ENCODE measurements around the gene EIF4E2. TPM values are rescaled to one million over a fixed set of nuclear protein-coding genes. Genes with fewer than 3 reads are reported as not detected.

The EIF4E2 gene
- total RNA-seq, 1 experiment from 2014 or later, result 110 TPM

DNA sequence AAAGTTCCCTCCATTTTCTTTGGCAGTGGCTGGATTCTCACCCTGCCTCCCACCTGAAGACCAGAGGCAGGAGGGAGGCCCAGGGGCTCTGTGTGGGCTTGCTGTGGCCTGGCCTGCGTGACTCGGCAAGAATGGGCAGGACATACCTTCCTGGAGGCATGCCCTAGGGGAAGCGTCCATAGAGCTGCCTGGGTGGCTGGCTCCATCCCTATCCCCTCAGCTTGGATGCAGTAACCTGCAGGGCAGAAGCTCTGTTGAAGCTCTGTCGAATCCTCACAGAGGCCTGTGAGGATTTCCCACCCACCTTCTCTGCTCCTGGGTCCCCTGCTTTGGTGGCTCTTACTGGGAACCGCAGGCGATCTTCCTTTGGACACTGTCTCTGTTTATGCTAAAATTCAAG lies 31.6 kb upstream of the EIF4E2 start:
- peaks cover 17% of the 10 kb centered on the region for H3K27me3 ChIP-seq

DNA sequence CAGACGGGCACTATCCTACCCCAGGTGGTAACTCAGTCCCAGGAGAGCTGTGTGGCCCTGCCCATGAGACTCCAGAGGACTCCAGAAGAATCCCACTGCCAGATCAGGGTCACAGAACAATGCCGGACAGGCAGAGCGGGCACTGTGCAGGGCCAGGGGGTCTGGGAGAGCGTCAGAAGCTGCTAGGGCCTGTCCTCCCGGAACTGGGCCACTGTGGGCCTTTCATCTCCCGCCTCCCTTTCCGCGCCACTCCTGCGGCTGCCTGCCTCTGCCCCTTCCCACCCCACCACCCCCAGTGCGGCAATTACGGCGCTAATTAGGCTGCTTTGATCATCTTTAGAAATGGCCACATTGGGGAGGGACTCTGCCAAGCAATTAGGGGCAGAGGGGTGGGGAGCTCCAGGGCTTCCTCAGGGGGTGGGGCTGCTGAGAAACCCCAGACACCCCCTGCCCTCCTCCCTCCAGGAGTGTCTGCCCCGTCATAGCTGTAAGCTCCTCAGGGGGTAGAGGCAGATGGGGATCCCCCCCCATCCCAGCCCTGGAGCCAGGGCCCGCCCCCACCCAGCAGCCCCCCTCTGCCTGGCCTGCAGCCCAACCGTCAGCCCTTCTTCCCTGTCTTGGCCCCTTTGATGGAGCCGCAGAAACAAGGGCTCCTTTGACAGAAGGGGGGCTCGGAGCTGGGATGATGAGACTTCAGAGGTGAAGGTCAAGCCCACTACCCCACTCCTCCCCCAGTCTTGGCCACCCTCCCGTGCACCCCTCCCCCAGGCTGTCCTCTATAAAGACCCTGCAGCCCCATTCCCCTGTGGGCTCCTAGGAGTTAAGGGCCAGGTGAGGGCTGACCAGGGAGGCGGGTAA lies 30.7 kb upstream of the EIF4E2 start, which contains the start of gene PRSS56:
Gene PRSS56 (plus strand): TSS at position 808 of the 858 bp plus-strand sequence. CDS start 211 bp downstream, outside the sequence.
- Histone ChIP-seq H3K4me3 (no peak within 1 kb of the TSS), H3K36me3 (no peaks in the 10 kb centered on the region), H3K9me3 (no peaks in the 10 kb centered on the region), H3K27me3 (peaks cover 20% of the 10 kb centered on the region)
- no peak for DNase-seq

More for the DNA sequence above, 31.6 kb upstream of the EIF4E2 start:
- Histone ChIP-seq H3K9me3 (no peaks in the 10 kb centered on the region), H3K4me3 (no peak overlapping the region), H3K36me3 (no peaks in the 10 kb centered on the region)
- DNase-seq, result no peak

DNA sequence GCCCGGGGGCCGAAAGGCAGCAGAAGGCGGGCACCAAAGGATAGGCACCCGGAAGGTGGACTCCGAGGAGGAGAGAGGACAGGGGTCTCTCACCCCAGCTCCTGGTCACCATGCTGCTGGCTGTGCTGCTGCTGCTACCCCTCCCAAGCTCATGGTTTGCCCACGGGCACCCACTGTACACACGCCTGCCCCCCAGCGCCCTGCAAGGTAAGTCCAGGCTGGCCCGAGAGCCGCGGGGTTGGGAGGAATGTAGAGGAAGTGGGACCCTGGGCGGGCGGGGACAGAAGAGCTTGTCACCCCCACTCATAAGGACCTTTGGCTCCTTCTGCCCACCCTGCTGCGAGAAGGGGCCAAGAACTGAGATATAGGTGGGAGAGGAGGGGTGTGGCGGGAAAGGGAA lies 30.0 kb upstream of the EIF4E2 start:
- H3K4me3 ChIP-seq, result no peak overlapping the region
- no peaks in the 10 kb centered on the region for H3K9me3 ChIP-seq
- DNase-seq, result no peak
- no peaks in the 10 kb centered on the region for H3K36me3 ChIP-seq
- peaks cover 20% of the 10 kb centered on the region for H3K27me3 ChIP-seq

DNA sequence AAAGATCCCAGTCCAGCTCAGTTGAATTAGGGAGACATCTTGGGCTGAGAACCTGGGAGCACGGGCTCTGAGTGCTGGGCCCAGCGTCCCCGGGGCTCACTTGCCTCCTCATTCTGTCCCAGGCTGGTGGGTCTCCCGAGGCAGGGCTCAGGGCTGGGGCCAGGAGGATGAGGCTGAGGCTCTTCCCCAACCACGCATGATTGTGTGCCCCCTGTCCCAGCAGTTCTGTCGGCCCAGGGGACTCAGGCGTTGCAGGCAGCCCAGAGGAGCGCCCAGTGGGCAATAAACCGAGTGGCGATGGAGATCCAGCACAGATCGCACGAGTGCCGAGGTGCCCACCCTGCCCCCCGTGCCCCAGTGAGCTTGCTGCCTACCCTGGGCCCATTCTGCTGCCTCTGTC lies 29.4 kb upstream of the EIF4E2 start:
- DNase-seq, result no peak
- Histone ChIP-seq H3K36me3 (no peaks in the 10 kb centered on the region), H3K4me3 (no peak overlapping the region), H3K9me3 (no peaks in the 10 kb centered on the region), H3K27me3 (peaks cover 20% of the 10 kb centered on the region)

DNA sequence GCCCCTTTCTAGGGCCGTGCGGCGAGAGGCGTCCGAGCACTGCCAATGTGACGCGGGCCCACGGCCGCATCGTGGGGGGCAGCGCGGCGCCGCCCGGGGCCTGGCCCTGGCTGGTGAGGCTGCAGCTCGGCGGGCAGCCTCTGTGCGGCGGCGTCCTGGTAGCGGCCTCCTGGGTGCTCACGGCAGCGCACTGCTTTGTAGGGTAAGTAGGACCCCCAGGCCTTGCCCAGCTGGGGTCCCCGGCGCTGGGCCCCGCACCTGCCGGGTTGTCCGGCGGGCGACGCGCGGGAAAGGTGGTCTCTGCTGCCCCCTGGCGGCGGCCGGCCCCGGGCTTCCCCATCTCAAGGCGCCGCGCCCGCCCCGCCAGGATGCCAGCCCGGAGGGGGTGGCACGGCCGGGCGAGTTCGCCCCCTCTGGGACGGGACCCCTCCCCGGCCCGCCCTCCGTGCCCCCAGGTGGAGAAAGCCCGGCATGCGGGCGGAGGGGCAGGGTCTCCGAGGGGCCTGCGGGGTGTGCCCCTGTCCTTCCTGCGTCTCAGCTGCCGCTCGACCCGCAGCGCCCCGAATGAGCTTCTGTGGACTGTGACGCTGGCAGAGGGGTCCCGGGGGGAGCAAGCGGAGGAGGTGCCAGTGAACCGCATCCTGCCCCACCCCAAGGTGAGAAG lies 28.4 kb upstream of the EIF4E2 start:
- H3K36me3 ChIP-seq, result no peaks in the 10 kb centered on the region
- no peaks in the 10 kb centered on the region for H3K9me3 ChIP-seq
- H3K27me3 ChIP-seq, result peaks cover 20% of the 10 kb centered on the region
- DNase-seq, result peak; percentile 41
- H3K4me3 ChIP-seq, result no peak overlapping the region

DNA sequence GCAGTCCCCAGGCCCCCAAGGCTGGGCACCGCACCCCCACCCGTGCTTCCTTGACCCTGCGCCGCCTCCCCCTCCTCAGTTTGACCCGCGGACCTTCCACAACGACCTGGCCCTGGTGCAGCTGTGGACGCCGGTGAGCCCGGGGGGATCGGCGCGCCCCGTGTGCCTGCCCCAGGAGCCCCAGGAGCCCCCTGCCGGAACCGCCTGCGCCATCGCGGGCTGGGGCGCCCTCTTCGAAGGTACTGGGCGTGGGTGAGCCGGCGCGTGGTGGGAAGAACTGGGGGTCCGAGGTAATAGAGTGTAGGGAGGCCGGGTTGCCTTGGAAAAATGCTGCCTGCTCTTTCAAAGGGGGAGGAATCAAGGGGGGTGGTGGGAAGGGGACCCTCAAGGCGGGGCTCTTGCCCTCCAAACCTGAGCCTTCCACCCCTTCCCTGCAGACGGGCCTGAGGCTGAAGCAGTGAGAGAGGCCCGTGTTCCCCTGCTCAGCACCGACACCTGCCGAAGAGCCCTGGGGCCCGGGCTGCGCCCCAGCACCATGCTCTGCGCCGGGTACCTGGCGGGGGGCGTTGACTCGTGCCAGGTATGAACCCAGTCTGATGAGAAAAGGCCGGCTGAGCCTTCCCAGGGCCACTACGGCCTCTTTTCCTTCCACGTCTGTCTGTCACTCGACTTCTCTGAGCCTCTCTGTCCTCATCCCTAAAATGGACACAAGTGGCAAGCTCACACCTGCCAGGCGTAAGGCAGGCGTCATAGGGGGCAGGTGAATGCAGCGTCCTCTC lies 27.7 kb upstream of the EIF4E2 start:
- no peak overlapping the region for H3K4me3 ChIP-seq
- peaks cover 20% of the 10 kb centered on the region for H3K27me3 ChIP-seq
- no peaks in the 10 kb centered on the region for H3K36me3 ChIP-seq
- H3K9me3 ChIP-seq, result no peaks in the 10 kb centered on the region
- DNase-seq, result no peak

DNA sequence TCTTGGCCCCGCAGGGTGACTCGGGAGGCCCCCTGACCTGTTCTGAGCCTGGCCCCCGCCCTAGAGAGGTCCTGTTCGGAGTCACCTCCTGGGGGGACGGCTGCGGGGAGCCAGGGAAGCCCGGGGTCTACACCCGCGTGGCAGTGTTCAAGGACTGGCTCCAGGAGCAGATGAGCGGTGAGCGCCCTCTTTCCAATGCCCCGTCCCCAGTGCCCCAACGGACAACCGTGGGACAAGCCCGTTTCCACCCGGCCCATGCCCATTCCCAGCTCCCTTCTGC lies 27.1 kb upstream of the EIF4E2 start:
- no peak for DNase-seq
- H3K4me3 ChIP-seq, result no peak overlapping the region
- peaks cover 20% of the 10 kb centered on the region for H3K27me3 ChIP-seq
- no peaks in the 10 kb centered on the region for H3K9me3 ChIP-seq
- H3K36me3 ChIP-seq, result no peaks in the 10 kb centered on the region

DNA sequence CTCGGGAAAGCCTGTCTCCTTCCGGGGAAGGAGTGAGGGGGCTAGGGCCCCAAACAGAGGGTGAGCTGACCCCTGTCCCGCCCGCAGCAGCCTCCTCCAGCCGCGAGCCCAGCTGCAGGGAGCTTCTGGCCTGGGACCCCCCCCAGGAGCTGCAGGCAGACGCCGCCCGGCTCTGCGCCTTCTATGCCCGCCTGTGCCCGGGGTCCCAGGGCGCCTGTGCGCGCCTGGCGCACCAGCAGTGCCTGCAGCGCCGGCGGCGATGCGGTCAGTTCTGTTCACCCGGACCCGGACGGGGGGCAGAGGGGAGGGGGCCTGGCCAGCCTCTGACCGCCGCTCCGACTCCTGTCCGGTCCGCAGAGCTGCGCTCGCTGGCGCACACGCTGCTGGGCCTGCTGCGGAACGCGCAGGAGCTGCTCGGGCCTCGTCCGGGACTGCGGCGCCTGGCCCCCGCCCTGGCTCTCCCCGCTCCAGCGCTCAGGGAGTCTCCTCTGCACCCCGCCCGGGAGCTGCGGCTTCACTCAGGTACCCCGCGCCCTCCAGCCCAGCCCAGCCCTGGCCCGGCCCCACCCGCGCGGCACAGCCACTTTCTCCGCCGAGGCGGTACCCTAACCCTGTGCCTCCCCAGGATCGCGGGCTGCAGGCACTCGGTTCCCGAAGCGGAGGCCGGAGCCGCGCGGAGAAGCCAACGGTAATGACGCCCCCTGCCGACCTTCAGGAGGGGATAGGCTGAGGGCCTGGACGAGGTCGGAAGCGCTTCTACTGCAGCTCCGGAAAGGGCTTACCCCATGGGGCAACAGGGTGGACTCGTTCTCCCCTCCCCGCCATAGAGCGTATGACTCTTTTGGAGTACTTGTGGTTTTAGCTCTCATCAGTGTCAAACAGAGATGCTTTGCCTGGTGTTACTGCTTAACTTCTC lies 26.5 kb upstream of the EIF4E2 start:
- Histone ChIP-seq H3K9me3 (no peaks in the 10 kb centered on the region), H3K36me3 (no peaks in the 10 kb centered on the region), H3K4me3 (peak overlapping the region; percentile 25), H3K27me3 (peaks cover 20% of the 10 kb centered on the region)
- DNase-seq, result peak; percentile 40

DNA sequence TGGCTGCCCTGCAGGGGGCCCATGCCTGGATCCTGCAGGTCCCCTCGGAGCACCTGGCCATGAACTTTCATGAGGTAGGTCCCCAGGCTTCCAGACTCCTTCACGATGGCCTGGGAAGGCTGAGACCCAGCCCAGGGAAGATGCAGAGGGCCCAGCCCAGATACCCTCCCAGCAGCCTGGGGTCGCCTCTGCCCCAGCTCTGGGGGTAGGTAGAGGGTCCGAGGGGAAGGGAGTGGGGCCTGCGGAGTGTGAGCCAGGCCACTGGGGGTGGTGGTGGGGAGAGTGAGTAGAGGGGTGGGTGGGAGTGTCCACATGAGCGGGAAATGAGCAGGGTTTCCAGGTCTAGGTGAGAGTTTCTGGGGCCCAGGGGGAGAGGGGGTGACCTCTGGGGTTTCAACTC lies 25.7 kb upstream of the EIF4E2 start:
- Histone ChIP-seq H3K4me3 (no peak overlapping the region), H3K36me3 (no peaks in the 10 kb centered on the region), H3K9me3 (no peaks in the 10 kb centered on the region), H3K27me3 (peaks cover 20% of the 10 kb centered on the region)
- no peak for DNase-seq

DNA sequence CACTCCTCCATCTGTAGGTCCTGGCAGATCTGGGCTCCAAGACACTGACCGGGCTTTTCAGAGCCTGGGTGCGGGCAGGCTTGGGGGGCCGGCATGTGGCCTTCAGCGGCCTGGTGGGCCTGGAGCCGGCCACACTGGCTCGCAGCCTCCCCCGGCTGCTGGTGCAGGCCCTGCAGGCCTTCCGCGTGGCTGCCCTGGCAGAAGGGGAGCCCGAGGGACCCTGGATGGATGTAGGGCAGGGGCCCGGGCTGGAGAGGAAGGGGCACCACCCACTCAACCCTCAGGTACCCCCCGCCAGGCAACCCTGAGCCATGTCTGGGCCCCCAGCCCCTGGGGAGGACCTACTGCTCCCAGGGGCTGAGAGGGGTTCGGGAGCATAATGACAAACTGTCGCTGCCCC lies 25.3 kb upstream of the EIF4E2 start:
- H3K9me3 ChIP-seq, result no peaks in the 10 kb centered on the region
- no peaks in the 10 kb centered on the region for H3K36me3 ChIP-seq
- peaks cover 20% of the 10 kb centered on the region for H3K27me3 ChIP-seq
- no peak for DNase-seq
- H3K4me3 ChIP-seq, result no peak overlapping the region

DNA sequence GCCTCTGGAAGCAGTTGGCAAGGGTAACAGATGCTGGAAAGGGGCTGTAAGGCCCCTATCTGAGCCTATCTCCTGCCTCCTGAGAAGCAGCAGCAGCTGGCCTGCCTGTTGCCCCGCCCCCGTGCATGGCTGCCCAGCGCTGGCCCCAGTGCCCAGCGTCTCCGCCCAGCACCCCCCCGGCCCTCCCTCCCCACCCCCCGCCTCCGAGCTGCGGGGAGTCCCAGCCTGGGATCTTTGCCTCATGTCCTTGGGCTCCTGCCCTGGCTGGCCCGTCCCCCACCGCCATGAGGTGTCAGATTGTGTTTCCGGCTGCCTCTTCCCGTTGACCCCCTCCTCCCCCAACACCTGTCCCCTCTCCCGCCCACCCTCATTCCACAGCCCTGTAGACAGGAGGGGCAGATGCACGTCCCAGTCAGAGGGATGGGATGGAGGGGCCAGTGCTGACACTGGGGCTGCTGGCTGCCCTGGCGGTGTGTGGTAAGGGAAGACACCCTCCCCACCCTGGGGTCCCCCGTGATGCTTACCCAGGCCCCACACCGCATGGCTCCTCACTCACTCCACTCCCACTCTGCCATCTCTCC lies 24.6 kb upstream of the EIF4E2 start, which contains the start of gene CHRND:
Gene CHRND (plus strand): TSS at position 370 of the 581 bp plus-strand sequence. CDS start 56 bp downstream, at position 426.
- Histone ChIP-seq H3K36me3 (no peaks in the 10 kb centered on the region), H3K4me3 (no peak within 1 kb of the TSS), H3K9me3 (no peaks in the 10 kb centered on the region), H3K27me3 (peaks cover 20% of the 10 kb centered on the region)
- no peak for DNase-seq

DNA sequence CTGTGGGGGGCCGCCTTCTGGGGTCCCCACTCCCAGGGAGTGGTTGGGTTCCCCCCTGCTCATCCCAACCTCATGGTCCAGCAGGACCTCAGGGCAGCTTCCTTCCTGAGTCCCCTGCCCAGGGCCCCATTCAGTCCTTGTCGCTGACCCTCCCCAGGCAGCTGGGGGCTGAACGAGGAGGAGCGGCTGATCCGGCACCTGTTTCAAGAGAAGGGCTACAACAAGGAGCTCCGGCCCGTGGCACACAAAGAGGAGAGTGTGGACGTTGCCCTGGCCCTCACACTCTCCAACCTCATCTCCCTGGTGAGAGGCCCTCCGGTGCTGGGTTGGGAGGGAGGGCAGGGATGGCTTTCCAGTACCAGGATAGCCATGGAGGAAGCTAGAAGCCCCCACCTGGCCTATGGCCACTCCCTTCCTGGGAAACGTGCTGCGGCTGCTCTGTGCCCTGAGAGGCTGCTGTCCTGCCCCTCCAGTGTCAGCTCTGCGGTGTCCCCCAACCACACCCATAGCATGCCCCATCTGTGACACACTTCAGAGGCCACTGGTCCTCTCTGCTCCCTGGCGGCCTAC lies 24.0 kb upstream of the EIF4E2 start:
- Histone ChIP-seq H3K27me3 (peaks cover 20% of the 10 kb centered on the region), H3K4me3 (no peak overlapping the region), H3K9me3 (no peaks in the 10 kb centered on the region), H3K36me3 (no peaks in the 10 kb centered on the region)
- no peak for DNase-seq

DNA sequence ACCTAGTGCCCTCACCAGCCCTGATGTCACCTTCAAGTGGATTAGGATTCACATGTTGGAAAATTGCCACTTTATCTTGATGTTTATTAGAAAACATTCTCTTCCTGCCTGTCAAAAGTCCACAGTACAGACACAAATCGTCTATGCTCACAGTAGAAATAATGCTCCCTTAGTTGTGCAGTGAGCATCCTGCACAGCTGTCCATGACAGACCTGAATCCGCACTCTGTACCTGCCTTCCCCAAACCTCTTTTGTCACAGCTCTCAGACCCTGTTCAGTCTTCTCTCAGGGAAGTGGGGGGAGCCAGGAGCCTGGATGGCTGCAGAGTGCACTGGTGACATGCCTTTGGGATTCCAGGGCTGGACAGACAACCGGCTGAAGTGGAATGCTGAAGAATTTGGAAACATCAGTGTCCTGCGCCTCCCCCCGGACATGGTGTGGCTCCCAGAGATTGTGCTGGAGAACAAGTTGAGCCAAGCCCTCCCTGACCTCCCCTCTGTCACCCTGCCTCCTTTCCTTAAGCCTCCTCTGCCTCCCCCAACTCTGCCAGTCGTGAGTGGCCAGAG lies 22.5 kb upstream of the EIF4E2 start:
- no peak overlapping the region for H3K4me3 ChIP-seq
- DNase-seq, result no peak
- H3K36me3 ChIP-seq, result no peaks in the 10 kb centered on the region
- peaks cover 12% of the 10 kb centered on the region for H3K27me3 ChIP-seq
- H3K9me3 ChIP-seq, result no peaks in the 10 kb centered on the region

DNA sequence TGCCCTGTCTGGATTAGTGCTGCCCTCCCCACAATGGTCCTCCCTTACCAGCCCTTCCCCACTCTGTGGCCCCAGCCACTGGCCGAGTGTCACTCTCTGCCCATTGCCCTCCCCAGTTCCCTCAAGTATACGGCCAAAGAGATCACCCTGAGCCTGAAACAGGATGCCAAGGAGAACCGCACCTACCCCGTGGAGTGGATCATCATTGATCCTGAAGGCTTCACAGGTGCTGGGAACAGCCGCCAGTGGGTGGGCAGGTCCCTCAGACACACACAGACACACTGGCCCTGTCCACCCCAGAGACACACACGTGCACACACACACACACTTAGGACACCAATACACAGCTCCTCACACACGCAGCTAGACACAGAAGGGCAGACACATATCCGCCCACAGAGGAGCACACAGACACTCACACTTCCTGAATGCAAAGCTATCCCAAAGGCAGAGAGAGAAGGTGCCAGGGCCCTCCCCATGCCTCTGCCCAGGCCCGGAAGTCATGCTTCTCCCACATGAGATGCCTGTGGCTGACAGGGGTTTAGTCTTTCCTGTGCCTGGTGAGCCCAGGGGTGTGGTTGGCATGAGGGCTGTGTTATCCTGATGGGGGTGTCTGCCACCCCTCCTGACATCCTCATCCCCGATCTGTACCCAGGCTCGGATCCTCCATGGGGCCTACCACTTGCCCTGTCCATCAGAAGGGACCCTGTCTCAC lies 21.6 kb upstream of the EIF4E2 start:
- DNase-seq, result peak; percentile 60
- H3K9me3 ChIP-seq, result no peaks in the 10 kb centered on the region
- H3K36me3 ChIP-seq, result no peaks in the 10 kb centered on the region
- H3K4me3 ChIP-seq, result no peak overlapping the region
- H3K27me3 ChIP-seq, result peaks cover 3% of the 10 kb centered on the region; the same call in 1 of the 2 replicates
